Glutamatergic neuron (in vitro differentiated cells): ENCODE data around the gene FMN1. TPM values are rescaled to one million over a fixed set of nuclear protein-coding genes. Genes with fewer than 3 reads are reported as not detected.

ENCODE experiments used
- DNase-seq: peaks from one replicate; pipeline ENCODE4 v3.0.0; 2022
- H3K27ac Mint-ChIP-seq: one replicate; pipeline ENCODE4 v1.8.0; 2020; ENCODE audit warnings: mild to moderate bottlenecking, mixed read lengths, inconsistent platforms; ENCODE audit not compliant: unreplicated experiment
- H3K27me3 Mint-ChIP-seq: one replicate; pipeline ENCODE4 v1.8.0; 2020; ENCODE audit warnings: mild to moderate bottlenecking, moderate library complexity, mixed read lengths, inconsistent platforms; ENCODE audit not compliant: unreplicated experiment
- H3K36me3 Mint-ChIP-seq: one replicate; pipeline ENCODE4 v1.8.0; 2020; ENCODE audit warnings: mild to moderate bottlenecking, mixed read lengths, inconsistent platforms; ENCODE audit not compliant: unreplicated experiment
- H3K4me1 Mint-ChIP-seq: one replicate; pipeline ENCODE4 v1.8.0; 2020; ENCODE audit warnings: mild to moderate bottlenecking, low read depth, mixed read lengths, inconsistent platforms; ENCODE audit not compliant: unreplicated experiment
- H3K4me3 Mint-ChIP-seq: one replicate; pipeline ENCODE4 v1.8.0; 2020; ENCODE audit warnings: mild to moderate bottlenecking, mixed read lengths, inconsistent platforms; ENCODE audit not compliant: unreplicated experiment
- H3K9me3 Mint-ChIP-seq: one replicate; pipeline ENCODE4 v1.8.0; 2020; ENCODE audit warnings: mild to moderate bottlenecking, moderate library complexity, mixed read lengths, inconsistent platforms; ENCODE audit not compliant: unreplicated experiment
- CTCF ChIP-seq: fragments of 200-600 bp; sonication (generic); IDR thresholded peaks from one replicate; pipeline ENCODE4 v1.5.0; 2021; ENCODE audit not compliant: partially characterized antibody, unreplicated experiment
- total RNA-seq: library from RNA; stranded (reverse); fragmentation: NEBNext Ultra II Directional; extraction: Animal tissue kit (Norgen Biotek cat#: 25700); gene quantifications from one replicate; pipeline ENCODE4 v1.2.1, GENCODE V29; 2021; ENCODE audit not compliant: unreplicated experiment

Gene FMN1
- total RNA-seq, 1 donor from 2014 or later = 1.1 TPM

GRCh38 chr15:33158366-33158765, 36.1 kb downstream of the FMN1 start:
- DNase-seq = no peak
- H3K9me3 Mint-ChIP-seq = no peaks in the 10 kb centered on the region
- H3K27me3 Mint-ChIP-seq = no peaks in the 10 kb centered on the region
- TF ChIP-seq CTCF = no peak
- H3K27ac Mint-ChIP-seq = no peak overlapping the region
- H3K4me1 Mint-ChIP-seq = peaks cover 23% of the 10 kb centered on the region
- H3K36me3 Mint-ChIP-seq = no peaks in the 10 kb centered on the region
- no peak overlapping the region for H3K4me3 Mint-ChIP-seq

- DNase-seq = no peak
- Mint-ChIP-seq H3K4me1 (peaks cover 23% of the 10 kb centered on the region), H3K27ac (no peak overlapping the region), H3K27me3 (no peaks in the 10 kb centered on the region), H3K36me3 (no peaks in the 10 kb centered on the region), H3K4me3 (no peak overlapping the region), H3K9me3 (no peaks in the 10 kb centered on the region)
- TF ChIP-seq CTCF = no peak
These were observed 37.0 kb downstream of the FMN1 start for GRCh38 chr15:33157371-33158037.

GRCh38 chr15:33155691-33156420, 38.7 kb downstream of the FMN1 start:
- no peaks in the 10 kb centered on the region for H3K27me3 Mint-ChIP-seq
- no peak for TF ChIP-seq CTCF
- DNase-seq = no peak
- H3K9me3 Mint-ChIP-seq = no peaks in the 10 kb centered on the region
- peak overlapping the region; percentile 45 for H3K27ac Mint-ChIP-seq
- no peak overlapping the region for H3K4me3 Mint-ChIP-seq
- no peaks in the 10 kb centered on the region for H3K36me3 Mint-ChIP-seq
- peaks cover 17% of the 10 kb centered on the region for H3K4me1 Mint-ChIP-seq

GRCh38 chr15:33154351-33155166, 40.0 kb downstream of the FMN1 start:
- Mint-ChIP-seq H3K9me3 (no peaks in the 10 kb centered on the region), H3K27me3 (no peaks in the 10 kb centered on the region), H3K4me1 (peaks cover 16% of the 10 kb centered on the region), H3K4me3 (no peak overlapping the region), H3K36me3 (no peaks in the 10 kb centered on the region), H3K27ac (peak overlapping the region; percentile 74)
- no peak for TF ChIP-seq CTCF
- DNase-seq = no peak

- Mint-ChIP-seq H3K27me3 (no peaks in the 10 kb centered on the region), H3K4me3 (no peak overlapping the region), H3K4me1 (peaks cover 16% of the 10 kb centered on the region), H3K27ac (no peak overlapping the region), H3K9me3 (no peaks in the 10 kb centered on the region), H3K36me3 (no peaks in the 10 kb centered on the region)
- TF ChIP-seq CTCF = no peak
- DNase-seq = no peak
These were observed 41.0 kb downstream of the FMN1 start for GRCh38 chr15:33153548-33153947.
